ENCODE measurements around the gene CCDC7.

GRCh38 chr10:32887481-32887880 lies 441.5 kb downstream of the CCDC7 start:
- no peak for TF ChIP-seq CTCF (IDR thresholded peaks at IDR 0.05)
- no peak for TF ChIP-seq POLR2A (IDR thresholded peaks at IDR 0.05)

Data from right lobe of liver (tissue), 4 donors.